HL-60 (cell line): ENCODE results near the gene SLC29A3.

Source experiments
- DNase-seq, 2 experiments: peaks; one replicate each; pipeline ENCODE4 v3.0.0-alpha.2; 2010 to 2020; ENCODE audit warnings: low read depth in 1 of 2, low spot score in 1 of 2
- H3K27ac ChIP-seq: fragments of 250-450 bp; sonication (Bioruptor Pico); replicated peaks from 2 replicates; pipeline ENCODE4 v1.5.1; 2020; ENCODE audit warnings: mild to moderate bottlenecking, moderate library complexity
- H3K27me3 ChIP-seq: fragments of 250-450 bp; sonication (Bioruptor Pico); 2 replicates; pipeline ENCODE4 v1.5.1; 2021; ENCODE audit warnings: mild to moderate bottlenecking, moderate library complexity; ENCODE audit not compliant: insufficient read depth, poor library complexity, severe bottlenecking
- H3K4me3 ChIP-seq: replicated peaks from 2 replicates; pipeline ENCODE4 v1.5.1; 2011; ENCODE audit warnings: mild to moderate bottlenecking, control low read depth, low read length; ENCODE audit not compliant: insufficient read depth
- CTCF ChIP-seq: IDR thresholded peaks from one replicate; pipeline ENCODE4 v1.5.1; 2011; ENCODE audit warnings: low read length, control low read depth, inconsistent platforms; ENCODE audit not compliant: insufficient read depth
- GABPA ChIP-seq: IDR thresholded peaks from 2 replicates; pipeline ENCODE4 v1.6.1; 2012; ENCODE audit warnings: low read depth
- POLR2AphosphoS5 ChIP-seq: IDR thresholded peaks from 2 replicates; pipeline ENCODE4 v1.6.1; 2012; ENCODE audit warnings: low read depth
- REST ChIP-seq: IDR thresholded peaks from 2 replicates; pipeline ENCODE4 v1.6.1; 2012; ENCODE audit warnings: low read depth; ENCODE audit not compliant: insufficient replicate concordance
- SPI1 ChIP-seq: IDR thresholded peaks from 2 replicates; pipeline ENCODE4 v1.6.1; 2012; ENCODE audit warnings: low read depth, mild to moderate bottlenecking, borderline replicate concordance

SLC29A3 gene

GRCh38 chr10:71302451-71302850 lies 16.6 kb upstream of the SLC29A3 start:
- no peak for TF ChIP-seq CTCF
- H3K27ac ChIP-seq: no peak overlapping the region
- no peak overlapping the region for H3K4me3 ChIP-seq
- no peaks in the 10 kb centered on the region for H3K27me3 ChIP-seq
- no peak for DNase-seq

DNA sequence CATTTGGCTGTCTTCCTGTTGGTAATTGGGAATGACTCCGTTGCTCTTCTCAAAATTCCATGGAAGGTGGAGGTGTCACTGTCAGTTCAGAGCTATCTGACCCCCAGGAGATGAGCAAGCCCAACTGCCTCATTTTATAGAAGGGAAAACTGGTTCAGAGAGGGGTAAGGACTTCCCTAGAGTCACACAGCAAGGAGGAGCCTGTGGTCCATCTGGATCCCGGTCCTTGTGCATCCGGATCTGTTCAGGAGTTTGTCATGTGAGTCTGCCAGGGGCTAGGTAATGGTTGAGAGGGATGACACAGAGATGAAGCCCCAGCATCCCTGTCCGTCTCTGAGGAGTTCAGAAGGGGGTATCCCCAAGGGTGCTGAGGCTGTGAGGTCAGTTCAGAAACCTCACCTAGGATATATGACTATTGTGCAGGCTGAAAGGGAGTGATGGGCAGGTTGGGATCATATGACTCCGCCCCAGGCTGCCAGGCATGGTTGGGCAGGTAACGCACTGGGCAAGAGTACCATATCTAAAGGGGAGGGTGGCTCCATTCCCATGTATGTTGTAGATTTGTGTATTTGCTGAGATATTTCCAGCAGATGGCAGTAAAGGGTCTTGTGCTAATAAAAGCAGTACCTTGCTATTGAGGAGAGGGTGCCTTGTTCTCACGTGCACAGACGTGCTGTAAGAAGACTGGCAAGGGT lies 16.0 kb upstream of the SLC29A3 start:
- no peak overlapping the region for H3K27ac ChIP-seq
- TF ChIP-seq GABPA: no peak
- TF ChIP-seq POLR2AphosphoS5: no peak
- TF ChIP-seq REST: no peak
- TF ChIP-seq CTCF: peak; percentile 45
- TF ChIP-seq SPI1: no peak
- no peaks in the 10 kb centered on the region for H3K27me3 ChIP-seq
- peak in 1 of 2 experiments; percentile 53 for DNase-seq
- no peak overlapping the region for H3K4me3 ChIP-seq

DNA sequence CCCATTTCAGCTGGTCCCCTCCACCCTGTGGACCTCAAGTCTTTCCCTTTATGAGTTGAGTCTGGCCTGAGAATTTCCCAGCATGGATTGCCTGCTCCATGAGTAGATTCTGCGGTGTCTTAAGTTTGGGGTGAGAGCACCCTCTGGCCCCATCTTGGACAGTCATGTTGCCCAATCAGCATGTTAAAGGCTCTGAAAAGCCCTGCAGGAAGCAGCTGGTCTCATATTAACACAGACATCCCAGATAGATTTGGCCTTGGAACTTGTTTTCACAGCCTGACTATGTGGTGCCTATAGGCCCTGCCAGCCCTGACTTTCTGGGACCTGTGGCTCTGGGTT lies 15.5 kb upstream of the SLC29A3 start:
- TF ChIP-seq REST: no peak
- TF ChIP-seq CTCF: no peak
- TF ChIP-seq SPI1: no peak
- no peak for TF ChIP-seq GABPA
- TF ChIP-seq POLR2AphosphoS5: no peak
- H3K27me3 ChIP-seq: no peaks in the 10 kb centered on the region
- no peak for DNase-seq
- no peak overlapping the region for H3K4me3 ChIP-seq
- H3K27ac ChIP-seq: no peak overlapping the region

DNA sequence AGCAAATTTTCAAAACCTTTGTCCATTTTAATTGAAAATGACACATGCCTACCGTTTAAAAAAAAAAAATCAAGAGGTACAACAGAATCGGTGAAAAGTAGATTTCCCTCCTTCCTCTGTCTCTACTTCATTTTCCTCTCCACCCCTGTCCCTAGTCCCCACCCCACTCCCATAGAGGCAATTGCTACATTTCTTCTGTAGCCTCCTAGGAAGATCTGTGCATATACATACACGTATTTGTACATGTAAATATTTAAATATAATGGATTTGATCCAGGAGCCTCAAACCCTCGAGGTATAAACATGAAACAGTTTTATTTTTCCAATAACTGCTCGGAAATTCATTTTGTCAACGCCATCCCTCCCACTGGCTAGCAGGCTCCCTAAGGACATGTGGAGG lies 14.1 kb upstream of the SLC29A3 start:
- H3K27ac ChIP-seq: no peak overlapping the region
- TF ChIP-seq SPI1 (no peak), POLR2AphosphoS5 (no peak), GABPA (no peak), REST (no peak), CTCF (no peak)
- H3K4me3 ChIP-seq: no peak overlapping the region
- H3K27me3 ChIP-seq: no peaks in the 10 kb centered on the region
- no peak for DNase-seq
